ENCODE data around the gene TBC1D3B. TPM values are rescaled to one million over a fixed set of nuclear protein-coding genes. Genes with fewer than 3 reads are reported as not detected.
"Not testable (repeated sequence)": the region's sequence is repeated elsewhere in the genome, so short reads cannot be mapped to it uniquely, and the experiment has no call there.

The TBC1D3B gene
- total and polyA plus RNA-seq, 2 donors (not counting 1 experiment from before 2014, with no cell fraction given) = 0.86 to 2.3 TPM

GRCh38 chr17:36212272-36212605 is 35.8 kb upstream of the TBC1D3B start:
- no peaks in the 10 kb centered on the region for H3K9me3 ChIP-seq (ENCODE audit: control insufficient read depth, insufficient read depth, low read depth, low read length)
- H3K36me3 ChIP-seq (ENCODE audit: control insufficient read depth, insufficient read depth, low read length) = no peaks in the 10 kb centered on the region
- no peak overlapping the region for H3K4me2 ChIP-seq (ENCODE audit: extremely low read depth, insufficient read depth, low read length)
- no peak overlapping the region for H2AFZ ChIP-seq (ENCODE audit: low read length)
- no peak for DNase-seq (ENCODE audit: low read depth in 2 of 2)
- H3K27ac ChIP-seq (ENCODE audit: insufficient read depth, low read length) = no peak overlapping the region
- H3K9ac ChIP-seq (ENCODE audit: insufficient read depth, low read length) = no peak overlapping the region
- no peak overlapping the region for H3K4me3 ChIP-seq (replicated peaks in 1 of 4; ENCODE audit: control extremely low read depth in 1 of 4, insufficient read depth in 1 of 4, low read depth in 3 of 4, low read length in 4 of 4)
- no peaks in the 10 kb centered on the region for H3K79me2 ChIP-seq (ENCODE audit: control insufficient read depth, insufficient read depth, low read length)
- no peaks in the 10 kb centered on the region for H4K20me1 ChIP-seq (ENCODE audit: control insufficient read depth, extremely low read depth, insufficient read depth, low read length)
- no peaks in the 10 kb centered on the region for H3K27me3 ChIP-seq (ENCODE audit: control insufficient read depth, insufficient read depth, low read length)
- no peak for TF ChIP-seq CTCF (conservative IDR thresholded peaks at IDR 0.05 in 1 of 2, IDR thresholded peaks at IDR 0.05 in 1 of 2; ENCODE audit: low read depth in 1 of 2, low read length in 2 of 2)
- TF ChIP-seq EZH2 (IDR thresholded peaks at IDR 0.05; ENCODE audit: low read length, missing control alignments) = no peak
- H3K4me1 ChIP-seq (ENCODE audit: control insufficient read depth, extremely low read depth, insufficient read depth, low read length) = no peaks in the 10 kb centered on the region

- H2AFZ ChIP-seq (ENCODE audit: low read length); DNase-seq (ENCODE audit: low read depth in 2 of 2); H3K79me2 ChIP-seq (ENCODE audit: control insufficient read depth, insufficient read depth, low read length); H3K9ac ChIP-seq (ENCODE audit: insufficient read depth, low read length); H3K27me3 ChIP-seq (ENCODE audit: control insufficient read depth, insufficient read depth, low read length); H3K4me2 ChIP-seq (ENCODE audit: extremely low read depth, insufficient read depth, low read length); H3K36me3 ChIP-seq (ENCODE audit: control insufficient read depth, insufficient read depth, low read length); H4K20me1 ChIP-seq (ENCODE audit: control insufficient read depth, extremely low read depth, insufficient read depth, low read length); H3K9me3 ChIP-seq (ENCODE audit: control insufficient read depth, insufficient read depth, low read depth, low read length); H3K27ac ChIP-seq (ENCODE audit: insufficient read depth, low read length); H3K4me1 ChIP-seq (ENCODE audit: control insufficient read depth, extremely low read depth, insufficient read depth, low read length); H3K4me3 ChIP-seq (replicated peaks in 1 of 4; ENCODE audit: control extremely low read depth in 1 of 4, insufficient read depth in 1 of 4, low read depth in 3 of 4, low read length in 4 of 4): not testable (repeated sequence)
Observed at GRCh38 chr17:36211484-36212271, 35.2 kb upstream of the TBC1D3B start.

- H3K79me2 ChIP-seq (ENCODE audit: control insufficient read depth, insufficient read depth, low read length); H3K4me1 ChIP-seq (ENCODE audit: control insufficient read depth, extremely low read depth, insufficient read depth, low read length); H3K36me3 ChIP-seq (ENCODE audit: control insufficient read depth, insufficient read depth, low read length); DNase-seq (ENCODE audit: low read depth in 2 of 2); H3K4me2 ChIP-seq (ENCODE audit: extremely low read depth, insufficient read depth, low read length); H3K27ac ChIP-seq (ENCODE audit: insufficient read depth, low read length); H4K20me1 ChIP-seq (ENCODE audit: control insufficient read depth, extremely low read depth, insufficient read depth, low read length); H2AFZ ChIP-seq (ENCODE audit: low read length); H3K9ac ChIP-seq (ENCODE audit: insufficient read depth, low read length); H3K9me3 ChIP-seq (ENCODE audit: control insufficient read depth, insufficient read depth, low read depth, low read length); H3K4me3 ChIP-seq (replicated peaks in 1 of 4; ENCODE audit: control extremely low read depth in 1 of 4, insufficient read depth in 1 of 4, low read depth in 3 of 4, low read length in 4 of 4); H3K27me3 ChIP-seq (ENCODE audit: control insufficient read depth, insufficient read depth, low read length): not testable (repeated sequence)
Observed at GRCh38 chr17:36210439-36211211, 34.2 kb upstream of the TBC1D3B start, which contains the start of gene CCL4L2. CCL4L2 (plus strand) TSS chr17:36211063.

- no peaks in the 10 kb centered on the region for H3K4me1 ChIP-seq (ENCODE audit: control insufficient read depth, extremely low read depth, insufficient read depth, low read length)
- TF ChIP-seq EZH2 (IDR thresholded peaks at IDR 0.05; ENCODE audit: low read length, missing control alignments) (no peak), CTCF (conservative IDR thresholded peaks at IDR 0.05 in 1 of 2, IDR thresholded peaks at IDR 0.05 in 1 of 2; ENCODE audit: low read depth in 1 of 2, low read length in 2 of 2) (no peak)
- H3K4me3 ChIP-seq (replicated peaks in 1 of 4; ENCODE audit: control extremely low read depth in 1 of 4, insufficient read depth in 1 of 4, low read depth in 3 of 4, low read length in 4 of 4) = no peak overlapping the region
- H3K79me2 ChIP-seq (ENCODE audit: control insufficient read depth, insufficient read depth, low read length) = no peaks in the 10 kb centered on the region
- H4K20me1 ChIP-seq (ENCODE audit: control insufficient read depth, extremely low read depth, insufficient read depth, low read length) = no peaks in the 10 kb centered on the region
- H2AFZ ChIP-seq (ENCODE audit: low read length) = no peak overlapping the region
- no peaks in the 10 kb centered on the region for H3K27me3 ChIP-seq (ENCODE audit: control insufficient read depth, insufficient read depth, low read length)
- no peak overlapping the region for H3K27ac ChIP-seq (ENCODE audit: insufficient read depth, low read length)
- DNase-seq (ENCODE audit: low read depth in 2 of 2) = no peak
- no peak overlapping the region for H3K4me2 ChIP-seq (ENCODE audit: extremely low read depth, insufficient read depth, low read length)
- no peaks in the 10 kb centered on the region for H3K9me3 ChIP-seq (ENCODE audit: control insufficient read depth, insufficient read depth, low read depth, low read length)
- H3K9ac ChIP-seq (ENCODE audit: insufficient read depth, low read length) = no peak overlapping the region
- H3K36me3 ChIP-seq (ENCODE audit: control insufficient read depth, insufficient read depth, low read length) = no peaks in the 10 kb centered on the region
Observed at GRCh38 chr17:36209575-36209974, 33.1 kb upstream of the TBC1D3B start.

GRCh38 chr17:36207383-36207782 is 30.9 kb upstream of the TBC1D3B start:
- not testable (repeated sequence) for H3K4me2 ChIP-seq (ENCODE audit: extremely low read depth, insufficient read depth, low read length); H2AFZ ChIP-seq (ENCODE audit: low read length); H3K36me3 ChIP-seq (ENCODE audit: control insufficient read depth, insufficient read depth, low read length); H3K27me3 ChIP-seq (ENCODE audit: control insufficient read depth, insufficient read depth, low read length); H3K4me1 ChIP-seq (ENCODE audit: control insufficient read depth, extremely low read depth, insufficient read depth, low read length); H3K9ac ChIP-seq (ENCODE audit: insufficient read depth, low read length); H3K79me2 ChIP-seq (ENCODE audit: control insufficient read depth, insufficient read depth, low read length); H3K4me3 ChIP-seq (replicated peaks in 1 of 4; ENCODE audit: control extremely low read depth in 1 of 4, insufficient read depth in 1 of 4, low read depth in 3 of 4, low read length in 4 of 4); DNase-seq (ENCODE audit: low read depth in 2 of 2); H3K9me3 ChIP-seq (ENCODE audit: control insufficient read depth, insufficient read depth, low read depth, low read length); H4K20me1 ChIP-seq (ENCODE audit: control insufficient read depth, extremely low read depth, insufficient read depth, low read length); H3K27ac ChIP-seq (ENCODE audit: insufficient read depth, low read length)

All from fibroblast of lung (primary cell).